CD4-positive, alpha-beta T cell (primary cell): Measurements from ENCODE around the gene IGF2BP3. TPM values are rescaled to one million over a fixed set of nuclear protein-coding genes. Genes with fewer than 3 reads are reported as not detected.
"Not testable (repeated sequence)": the region's sequence is repeated elsewhere in the genome, so short reads cannot be mapped to it uniquely, and the experiment has no call there.

Experiments used
- ATAC-seq: fragments of 200-7000 bp; cut with Tn5 transposase; one replicate; pipeline ENCODE4 v1.10.0; 2022; ENCODE audit warnings: mild to moderate bottlenecking; ENCODE audit not compliant: poor library complexity
- CTCF ChIA-PET: fragments of 350-600 bp; sonication (Branson Sonifier 250); formaldehyde crosslinking; loops from one replicate; lab custom pipeline; 2021; ENCODE audit warnings: antibody characterized with exemption, inconsistent platforms; lab: Charles Lee
- POLR2A ChIA-PET: fragments of 350-600 bp; sonication (Branson Sonifier 250); formaldehyde crosslinking; loops from one replicate; lab custom pipeline; 2021; ENCODE audit warnings: antibody characterized with exemption, inconsistent platforms; lab: Charles Lee
- DNase-seq, 14 experiments: peaks; one replicate each; pipeline ENCODE4 v3.0.0-alpha.2; 2013 to 2020; ENCODE audit warnings: mixed read lengths in 2 of 14
- H3K27ac ChIP-seq, 2 donors: one replicate each; pipeline versions ENCODE4 v1.5.1 to v1.7.0; 2013; ENCODE audit warnings: low read length in 2 of 2, low read depth in 1 of 2, mild to moderate bottlenecking in 1 of 2
- H3K27me3 ChIP-seq, 2 experiments: 1 replicate in 1 of 2; 2 replicates in 1 of 2; pipeline versions ENCODE4 v1.6.1 to v1.7.0; 2013; ENCODE audit warnings: low read length in 2 of 2, control low read depth in 1 of 2, mild to moderate bottlenecking in 1 of 2, moderate library complexity in 1 of 2; ENCODE audit not compliant: insufficient read depth in 2 of 2, control insufficient read depth in 1 of 2
- H3K36me3 ChIP-seq: one replicate; pipeline ENCODE4 v1.6.1; 2013; ENCODE audit warnings: low read length, control low read depth; ENCODE audit not compliant: insufficient read depth
- H3K4me1 ChIP-seq: one replicate; pipeline ENCODE4 v1.6.1; 2013; ENCODE audit warnings: low read length, control low read depth; ENCODE audit not compliant: insufficient read depth
- H3K4me3 ChIP-seq: one replicate; pipeline ENCODE4 v1.5.1; 2013; ENCODE audit warnings: mild to moderate bottlenecking, low read length, moderate library complexity
- H3K9me3 ChIP-seq, 2 experiments: 1 replicate in 1 of 2; 2 replicates in 1 of 2; pipeline versions ENCODE4 v1.6.1 to v1.7.0; 2013; ENCODE audit warnings: low read length in 2 of 2, mild to moderate bottlenecking in 2 of 2, control low read depth in 1 of 2, moderate library complexity in 1 of 2; ENCODE audit not compliant: control insufficient read depth in 1 of 2, insufficient read depth in 1 of 2
- H3K27ac Mint-ChIP-seq: one replicate; pipeline ENCODE4 v1.8.0; 2020; ENCODE audit warnings: mixed read lengths
- H3K27me3 Mint-ChIP-seq: one replicate; pipeline ENCODE4 v1.8.0; 2021; ENCODE audit warnings: mixed read lengths
- H3K36me3 Mint-ChIP-seq: one replicate; pipeline ENCODE4 v1.8.0; 2021; ENCODE audit warnings: low read depth, mixed read lengths
- H3K4me1 Mint-ChIP-seq: one replicate; pipeline ENCODE4 v1.8.0; 2021; ENCODE audit warnings: low read depth, mixed read lengths
- H3K4me3 Mint-ChIP-seq: one replicate; pipeline ENCODE4 v1.8.0; 2020; ENCODE audit warnings: mild to moderate bottlenecking, mixed read lengths
- H3K9me3 Mint-ChIP-seq: one replicate; pipeline ENCODE4 v1.8.0; 2020; ENCODE audit warnings: mixed read lengths
- CTCF ChIP-seq: fragments of 200-600 bp; IDR thresholded peaks from one replicate; pipeline ENCODE4 v1.8.0; 2022; ENCODE audit warnings: antibody characterized with exemption, mild to moderate bottlenecking
- intact Hi-C, 2 experiments: fragments of 100-400 bp; cut with DNase I in 1 of 2; cut with micrococcal nuclease in 1 of 2; formaldehyde crosslinking; loops; one replicate each; pipeline versions ENCODE4 v1.15.1 to v1.9.0; 2023 to 2025; cut with DNase I, micrococcal nuclease
- total RNA-seq, 174 experiments: library from RNA in 2 of 174; stranded (reverse) in 2 of 174; gene quantifications; one replicate each; pipeline ENCODE4 v1.2.3 and lab custom pipeline; 2021 to 2026

Gene IGF2BP3
- total RNA-seq, 2 experiments from 2014 or later: not detected

DNA sequence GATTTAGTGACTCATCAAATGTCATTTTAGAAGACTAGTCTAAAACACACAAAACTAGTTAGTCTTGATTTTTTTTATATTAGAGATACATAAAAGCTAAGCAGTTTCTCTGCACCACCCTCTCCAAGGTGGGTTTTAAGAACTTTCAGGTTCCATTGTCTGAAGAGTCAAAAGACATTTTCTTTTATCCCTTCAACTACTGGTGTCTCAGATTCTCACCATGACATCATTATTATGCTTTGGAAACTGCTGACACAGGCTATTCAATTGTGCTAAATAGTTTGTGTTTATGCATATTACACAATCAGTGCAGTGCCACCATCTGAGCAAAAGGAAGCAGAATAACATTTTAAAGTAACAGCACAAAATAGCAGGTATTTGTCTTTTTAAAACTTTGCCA, 52.2 kb downstream of the IGF2BP3 start:
- Mint-ChIP-seq H3K9me3 (no peaks in the 10 kb centered on the region), H3K4me1 (peaks cover 5% of the 10 kb centered on the region), H3K27ac (no peak overlapping the region), H3K4me3 (no peak overlapping the region), H3K36me3 (no peaks in the 10 kb centered on the region), H3K27me3 (peaks cover 8% of the 10 kb centered on the region)
- ChIA-PET POLR2A (no interaction called here), CTCF (no interaction called here)
- ATAC-seq (no peak), DNase-seq (no peak)
- Histone ChIP-seq H3K36me3 (no peaks in the 10 kb centered on the region), H3K9me3 (no peaks in the 10 kb centered on the region), H3K4me3 (no peak overlapping the region), H3K4me1 (no peaks in the 10 kb centered on the region), H3K27ac (no peak overlapping the region), H3K27me3 (no peaks in the 10 kb centered on the region)
- no peak for TF ChIP-seq CTCF
- intact Hi-C loops: no loop called here

DNA sequence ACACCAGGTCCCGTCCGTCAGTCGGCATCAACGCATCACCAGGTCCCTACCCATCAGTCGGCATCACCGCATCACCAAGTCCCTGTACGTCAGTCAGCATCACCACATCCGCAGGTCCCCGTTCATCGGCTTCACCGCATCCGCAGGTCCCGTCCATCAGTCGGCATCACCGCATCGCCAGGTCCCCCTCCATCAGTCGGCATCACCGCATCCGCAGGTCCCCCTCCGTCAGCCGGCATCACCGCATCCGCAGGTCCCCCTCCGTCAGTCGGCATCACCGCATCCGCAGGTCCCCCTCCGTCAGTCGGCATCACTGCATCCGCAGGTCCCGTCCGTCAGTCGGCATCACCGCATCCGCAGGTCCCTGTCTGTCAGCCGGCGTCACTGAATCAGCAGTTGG, 55.1 kb downstream of the IGF2BP3 start:
- ChIA-PET CTCF (no interaction called here), POLR2A (no interaction called here)
- DNase-seq: peak in 1 of 14 experiments; percentile 6
- Histone ChIP-seq H3K36me3 (no peaks in the 10 kb centered on the region), H3K4me3 (no peak overlapping the region), H3K9me3 (no peaks in the 10 kb centered on the region), H3K4me1 (no peaks in the 10 kb centered on the region), H3K27ac (no peak overlapping the region), H3K27me3 (no peaks in the 10 kb centered on the region)
- no peak for TF ChIP-seq CTCF
- H3K9me3 Mint-ChIP-seq: no peaks in the 10 kb centered on the region
- no peaks in the 10 kb centered on the region for H3K4me1 Mint-ChIP-seq
- no peak overlapping the region for H3K27ac Mint-ChIP-seq
- peaks cover 13% of the 10 kb centered on the region for H3K27me3 Mint-ChIP-seq
- intact Hi-C loops: no loop called here
- no peak overlapping the region for H3K4me3 Mint-ChIP-seq
- H3K36me3 Mint-ChIP-seq: no peaks in the 10 kb centered on the region
- no peak for ATAC-seq

GRCh38 chr7:23410446-23411183, 59.7 kb downstream of the IGF2BP3 start:
- H3K27ac Mint-ChIP-seq: no peak overlapping the region
- Histone ChIP-seq H3K27ac (no peak overlapping the region), H3K4me3 (no peak overlapping the region), H3K9me3 (no peaks in the 10 kb centered on the region), H3K27me3 (no peaks in the 10 kb centered on the region), H3K4me1 (no peaks in the 10 kb centered on the region), H3K36me3 (no peaks in the 10 kb centered on the region)
- ATAC-seq: no peak
- ChIA-PET CTCF (no interaction called here), POLR2A (no interaction called here)
- no peak overlapping the region for H3K4me3 Mint-ChIP-seq
- no peaks in the 10 kb centered on the region for H3K9me3 Mint-ChIP-seq
- no peak for TF ChIP-seq CTCF
- no peak for DNase-seq
- no peaks in the 10 kb centered on the region for H3K4me1 Mint-ChIP-seq
- intact Hi-C loops: no loop called here
- H3K36me3 Mint-ChIP-seq: no peaks in the 10 kb centered on the region
- peaks cover 13% of the 10 kb centered on the region for H3K27me3 Mint-ChIP-seq

- ATAC-seq, H3K9me3 ChIP-seq, intact Hi-C loops, H3K27me3 Mint-ChIP-seq, POLR2A ChIA-PET, H3K9me3 Mint-ChIP-seq, H3K27ac ChIP-seq, H3K4me3 Mint-ChIP-seq, H3K36me3 ChIP-seq, H3K4me1 Mint-ChIP-seq, H3K36me3 Mint-ChIP-seq, DNase-seq, H3K4me3 ChIP-seq, H3K27ac Mint-ChIP-seq, H3K27me3 ChIP-seq, H3K4me1 ChIP-seq: not testable (repeated sequence)
- CTCF ChIA-PET: interaction anchor here (0.7 kb wide), 1 partner anchor 1497 kb away, joined by 3 read pairs; no protein-coding TSS in a partner anchor
These were observed 63.7 kb downstream of the IGF2BP3 start for GRCh38 chr7:23406564-23406963.
